IMR-90 (cell line): ENCODE data around the gene ANK3. TPM values are rescaled to one million over a fixed set of nuclear protein-coding genes. Genes with fewer than 3 reads are reported as not detected.

Experiments used
- ATAC-seq: fragments of 200-7000 bp; cut with Tn5 transposase; 2 replicates; pipeline ENCODE4 v1.9.1; 2020; ENCODE audit warnings: low read depth, mild to moderate bottlenecking, moderate library complexity
- BruUV-seq: library from RNA; stranded (reverse); fragments of 400-500 nt; replicated peaks from 2 replicates; lab custom pipeline; 2021; lab: Mats Ljungman, UMichigan
- CTCF ChIA-PET: fragments of 300-600 bp; formaldehyde crosslinking; extraction: SDS; loops from one replicate; lab custom pipeline; 2021; ENCODE audit warnings: antibody characterized with exemption; lab: Yijun Ruan, JAX
- POLR2A ChIA-PET: fragments of 300-600 bp; sonication (Branson Sonifier 250); formaldehyde crosslinking; loops from one replicate; lab custom pipeline; 2022; ENCODE audit warnings: antibody characterized with exemption; ENCODE audit not compliant: unreplicated experiment; lab: Charles Lee
- DNase-seq: peaks from one replicate; pipeline ENCODE4 v3.0.0; 2013
- H2AFZ ChIP-seq: replicated peaks from 2 replicates; pipeline ENCODE3; 2013; ENCODE audit warnings: low read length, mild to moderate bottlenecking; ENCODE audit not compliant: poor library complexity
- H2AK5ac ChIP-seq: 2 replicates; pipeline ENCODE4 v1.6.1; 2013; ENCODE audit warnings: low read depth, low read length, inconsistent platforms
- H2AK9ac ChIP-seq: replicated peaks from 2 replicates; pipeline ENCODE3; 2013; ENCODE audit warnings: mild to moderate bottlenecking, low read depth, low read length, moderate library complexity; ENCODE audit not compliant: poor library complexity
- H2BK120ac ChIP-seq: 2 replicates; pipeline ENCODE4 v1.6.1; 2013; ENCODE audit warnings: low read depth, low read length, inconsistent platforms
- H2BK15ac ChIP-seq: 3 replicates; pipeline ENCODE4 v1.6.1; 2013; ENCODE audit warnings: low read depth, low read length, inconsistent platforms
- H2BK20ac ChIP-seq: 2 replicates; pipeline ENCODE4 v1.6.1; 2013; ENCODE audit warnings: low read depth, mild to moderate bottlenecking, inconsistent platforms, low read length, moderate library complexity
- H2BK5ac ChIP-seq: 2 replicates; pipeline ENCODE4 v1.6.1; 2013; ENCODE audit warnings: mild to moderate bottlenecking, low read depth, low read length, inconsistent platforms; ENCODE audit not compliant: poor library complexity, severe bottlenecking
- H3K14ac ChIP-seq: replicated peaks from 2 replicates; pipeline ENCODE4 v1.6.1; 2013; ENCODE audit warnings: low read depth, low read length, inconsistent platforms
- H3K18ac ChIP-seq: 2 replicates; pipeline ENCODE4 v1.6.1; 2013; ENCODE audit warnings: low read depth, low read length, control low read depth
- H3K23ac ChIP-seq: 2 replicates; pipeline ENCODE4 v1.6.1; 2013; ENCODE audit warnings: low read depth, low read length, inconsistent platforms
- H3K27ac ChIP-seq: 2 replicates; pipeline ENCODE4 v1.5.1; 2013; ENCODE audit warnings: mild to moderate bottlenecking, control low read depth, low read length; ENCODE audit not compliant: insufficient read depth
- H3K27me3 ChIP-seq: 2 replicates; pipeline ENCODE4 v1.6.1; 2013; ENCODE audit warnings: low read length; ENCODE audit not compliant: control insufficient read depth, insufficient read depth
- H3K36me3 ChIP-seq: 2 replicates; pipeline ENCODE4 v1.6.1; 2013; ENCODE audit warnings: low read length, mixed read lengths; ENCODE audit not compliant: control insufficient read depth, insufficient read depth
- H3K4ac ChIP-seq: 2 replicates; pipeline ENCODE4 v1.6.1; 2013; ENCODE audit warnings: low read depth, low read length, inconsistent platforms
- H3K4me1 ChIP-seq: 2 replicates; pipeline ENCODE4 v1.6.1; 2013; ENCODE audit warnings: low read length, mixed read lengths; ENCODE audit not compliant: control insufficient read depth, insufficient read depth
- H3K4me2 ChIP-seq: 2 replicates; pipeline ENCODE4 v1.6.1; 2013; ENCODE audit warnings: low read depth, mild to moderate bottlenecking, control low read depth, low read length, moderate library complexity
- H3K4me3 ChIP-seq: 2 replicates; pipeline ENCODE4 v1.5.1; 2013; ENCODE audit warnings: low read depth, mild to moderate bottlenecking, control low read depth, low read length, moderate library complexity; ENCODE audit not compliant: insufficient read depth
- H3K56ac ChIP-seq: 2 replicates; pipeline ENCODE4 v1.6.1; 2013; ENCODE audit warnings: low read length, inconsistent platforms; ENCODE audit not compliant: insufficient read depth; ENCODE audit errors: extremely low read depth
- H3K79me1 ChIP-seq, 2 experiments: 2 replicates each; pipeline ENCODE4 v1.6.1; 2013; ENCODE audit warnings: low read length in 2 of 2, inconsistent platforms in 1 of 2, low read depth in 1 of 2
- H3K9ac ChIP-seq: 2 replicates; pipeline ENCODE4 v1.6.1; 2013; ENCODE audit warnings: low read depth, low read length, control low read depth
- H3K9me1 ChIP-seq: 2 replicates; pipeline ENCODE4 v1.6.1; 2013; ENCODE audit warnings: low read length, inconsistent platforms; ENCODE audit not compliant: insufficient read depth
- H3K9me3 ChIP-seq: 2 replicates; pipeline ENCODE4 v1.6.1; 2013; ENCODE audit warnings: low read length; ENCODE audit not compliant: control insufficient read depth, insufficient read depth
- H4K20me1 ChIP-seq: 2 replicates; pipeline ENCODE4 v1.6.1; 2013; ENCODE audit warnings: low read length, inconsistent platforms; ENCODE audit not compliant: insufficient read depth
- H4K5ac ChIP-seq: 2 replicates; pipeline ENCODE4 v1.6.1; 2013; ENCODE audit warnings: mild to moderate bottlenecking, low read depth, low read length, control low read depth
- H4K8ac ChIP-seq, 2 experiments: 2 replicates each; pipeline ENCODE4 v1.6.1; 2013; ENCODE audit warnings: low read depth in 2 of 2, low read length in 2 of 2, control low read depth in 1 of 2, inconsistent platforms in 1 of 2
- H4K91ac ChIP-seq: 2 replicates; pipeline ENCODE4 v1.6.1; 2013; ENCODE audit warnings: low read depth, low read length, inconsistent platforms; ENCODE audit not compliant: insufficient read depth
- BHLHE40 ChIP-seq: fragments of 150-350 bp; IDR thresholded peaks from 2 replicates; pipeline ENCODE4 v1.6.1; 2016; ENCODE audit warnings: mild to moderate bottlenecking, low read depth, low read length
- CEBPB ChIP-seq: IDR thresholded peaks from 2 replicates; pipeline ENCODE4 v1.6.1; 2012; ENCODE audit warnings: low read depth, low read length, improper control_type of control experiment
- CHD1 ChIP-seq: IDR thresholded peaks from 2 replicates; pipeline ENCODE4 v1.6.1; 2012; ENCODE audit warnings: low read depth, low read length, improper control_type of control experiment
- CTCF ChIP-seq: conservative IDR thresholded peaks from 2 replicates; pipeline ENCODE4 v1.5.1; 2012; ENCODE audit warnings: mild to moderate bottlenecking, low read depth, low read length, improper control_type of control experiment
- ELK1 ChIP-seq: fragments of 150-350 bp; IDR thresholded peaks from 2 replicates; pipeline ENCODE4 v1.6.1; 2016; ENCODE audit warnings: low read depth, mild to moderate bottlenecking, low read length, moderate library complexity, borderline replicate concordance
- FOS ChIP-seq: fragments of 150-350 bp; IDR thresholded peaks from 2 replicates; pipeline ENCODE4 v1.6.1; 2016; ENCODE audit warnings: low read depth, low read length
- MAFK ChIP-seq: IDR thresholded peaks from 2 replicates; pipeline ENCODE4 v1.6.1; 2012; ENCODE audit warnings: low read depth, low read length, improper control_type of control experiment
- MAZ ChIP-seq: IDR thresholded peaks from 2 replicates; pipeline ENCODE4 v1.6.1; 2012; ENCODE audit warnings: low read depth, mild to moderate bottlenecking, low read length, improper control_type of control experiment, moderate library complexity, borderline replicate concordance
- MXI1 ChIP-seq: IDR thresholded peaks from 2 replicates; pipeline ENCODE4 v1.6.1; 2012; ENCODE audit warnings: low read depth, mild to moderate bottlenecking, low read length, moderate library complexity, borderline replicate concordance
- NFE2L2 ChIP-seq: fragments of 150-350 bp; IDR thresholded peaks from 2 replicates; pipeline ENCODE4 v1.6.1; 2016; ENCODE audit warnings: low read depth, mild to moderate bottlenecking, low read length
- POLR2A ChIP-seq: IDR thresholded peaks from 2 replicates; pipeline ENCODE4 v1.6.1; 2012; ENCODE audit warnings: mild to moderate bottlenecking, low read depth, low read length
- RAD21 ChIP-seq: IDR thresholded peaks from 2 replicates; pipeline ENCODE4 v1.6.1; 2012; ENCODE audit warnings: low read length, improper control_type of control experiment
- RCOR1 ChIP-seq: IDR thresholded peaks from 2 replicates; pipeline ENCODE4 v1.6.1; 2012; ENCODE audit warnings: mild to moderate bottlenecking, low read length, improper control_type of control experiment; ENCODE audit not compliant: insufficient replicate concordance
- RFX5 ChIP-seq: IDR thresholded peaks from 2 replicates; pipeline ENCODE4 v1.8.0; 2012; ENCODE audit warnings: low read depth, mild to moderate bottlenecking, low read length, moderate library complexity
- SMC3 ChIP-seq: fragments of 150-350 bp; IDR thresholded peaks from 2 replicates; pipeline ENCODE4 v1.6.1; 2016; ENCODE audit warnings: low read depth, mild to moderate bottlenecking, antibody characterized with exemption, low read length, moderate library complexity
- USF2 ChIP-seq: fragments of 150-350 bp; IDR thresholded peaks from 2 replicates; pipeline ENCODE4 v1.6.1; 2017; ENCODE audit warnings: mild to moderate bottlenecking, antibody characterized with exemption, low read length, low read depth
- dilution Hi-C: fragments of 300-500 bp; cut with HindIII; formaldehyde crosslinking; loops from one replicate; pipeline ENCODE4 v1.14.3; 2018; ENCODE audit warnings: low sequenced_read_pairs; ENCODE audit not compliant: unreplicated experiment
- in situ Hi-C: fragments of 300-500 bp; cut with MboI; formaldehyde crosslinking; loops from 3 replicates; pipeline ENCODE4 v1.14.3; 2019; ENCODE audit warnings: low sequenced_read_pairs, inconsistent platforms, mixed read lengths
- intact Hi-C: fragments of 100-400 bp; cut with micrococcal nuclease; formaldehyde crosslinking; loops from 2 replicates; pipeline ENCODE4 v1.10.0; 2022
- polyA plus RNA-seq, 3 experiments: library from polyadenylated mRNA; depleted of rRNA; stranded (reverse); fragments of >200 nt; gene quantifications; 2 replicates each; pipeline ENCODE4 v1.2.3, GENCODE V29; 2012; ENCODE audit warnings: low replicate concordance in 1 of 3
- total RNA-seq: library from RNA; depleted of rRNA; stranded (reverse); fragments of >200 nt; gene quantifications from 2 replicates; pipeline ENCODE4 v1.2.3, GENCODE V29; 2012

ANK3 gene
- total and polyA plus RNA-seq, 2 of the 4 experiments (the other 2 are of a cell fraction) = 0.63 to 1.8 TPM

- BruUV-seq = no TSS peak
- Histone ChIP-seq H3K4me3 (no peak overlapping the region), H3K4me1 (no peaks in the 10 kb centered on the region; the same call in 1 of the 2 replicates), H3K27ac (no peak overlapping the region), H3K18ac (no peak overlapping the region), H4K91ac (no peak overlapping the region), H3K56ac (no peak overlapping the region), H3K23ac (no peak overlapping the region), H3K14ac (no peak overlapping the region), H3K4me2 (no peak overlapping the region), H3K36me3 (no peaks in the 10 kb centered on the region), H3K27me3 (no peaks in the 10 kb centered on the region), H2BK120ac (no peak overlapping the region), H3K9me1 (no peaks in the 10 kb centered on the region), H2BK20ac (no peak overlapping the region), H3K9ac (no peak overlapping the region), H2AK9ac (no peak overlapping the region), H3K9me3 (no peaks in the 10 kb centered on the region), H4K8ac (no peak overlapping the region), H4K5ac (no peak overlapping the region), H2AK5ac (no peak overlapping the region), H3K79me1 (no peaks in the 10 kb centered on the region), H3K4ac (no peak overlapping the region), H4K20me1 (no peaks in the 10 kb centered on the region), H2BK5ac (no peak overlapping the region), H2BK15ac (no peak overlapping the region), H2AFZ (no peak overlapping the region)
- no peak for ATAC-seq
- DNase-seq = no peak
- dilution Hi-C loops = no loop called here
- CTCF ChIA-PET = interaction anchor here (1.0 to 1.4 kb wide), 4 partner anchors 19 to 207 kb away, joined by 3 to 4 read pairs (median 4); no protein-coding TSS in a partner anchor
- no peak for TF ChIP-seq BHLHE40
- TF ChIP-seq CTCF = no peak
- TF ChIP-seq NFE2L2 = no peak
- TF ChIP-seq MAFK = no peak
- TF ChIP-seq CEBPB = no peak
- no peak for TF ChIP-seq RFX5
- no peak for TF ChIP-seq MAZ
- no peak for TF ChIP-seq RAD21
- TF ChIP-seq POLR2A = no peak
- no peak for TF ChIP-seq RCOR1
- no peak for TF ChIP-seq USF2
- no peak for TF ChIP-seq SMC3
- no peak for TF ChIP-seq CHD1
- TF ChIP-seq MXI1 = no peak
- no peak for TF ChIP-seq ELK1
- no peak for TF ChIP-seq FOS
- in situ Hi-C loops = no loop called here
- intact Hi-C loops = loop anchor here (1.0 to 10.0 kb wide), 3 partner anchors 196 to 536 kb away; partner anchors contain the start of gene CDK1
- POLR2A ChIA-PET = no interaction called here
These were observed 150.9 kb downstream of the ANK3 start for GRCh38 chr10:60238759-60239100.
